Keratinocyte (primary cell): ENCODE measurements around the gene GNAL. TPM values are rescaled to one million over a fixed set of nuclear protein-coding genes. Genes with fewer than 3 reads are reported as not detected.

ENCODE experiments used
- DNase-seq: peaks from one replicate; pipeline ENCODE4 v3.0.0-alpha.2; 2011; ENCODE audit warnings: low read depth, missing footprints, low spot score
- FAIRE-seq: peaks from 2 replicates; lab custom pipeline; 2011; peaks lifted over from hg19 to GRCh38; lab: Jason Lieb, UNC
- H2AFZ ChIP-seq: 2 replicates; pipeline ENCODE4 v1.6.0; 2012; ENCODE audit warnings: low read length, control low read depth, inconsistent platforms; ENCODE audit not compliant: control insufficient read depth
- H3K27ac ChIP-seq: 2 replicates; pipeline ENCODE4 v1.5.1; 2011; ENCODE audit warnings: low read length; ENCODE audit not compliant: control insufficient read depth, insufficient read depth
- H3K27me3 ChIP-seq: 3 replicates; pipeline ENCODE4 v1.6.0; 2011; ENCODE audit warnings: low read length; ENCODE audit not compliant: control insufficient read depth, insufficient read depth; ENCODE audit errors: extremely low read depth
- H3K36me3 ChIP-seq, 2 experiments: 2 replicates in 1 of 2; 3 replicates in 1 of 2; pipeline ENCODE4 v1.5.1; 2011; ENCODE audit warnings: low read length in 2 of 2, mild to moderate bottlenecking in 1 of 2; ENCODE audit not compliant: control insufficient read depth in 2 of 2, insufficient read depth in 2 of 2; ENCODE audit errors: extremely low read depth in 1 of 2
- H3K4me1 ChIP-seq: 3 replicates; pipeline ENCODE4 v1.5.1; 2011; ENCODE audit warnings: low read length; ENCODE audit not compliant: control insufficient read depth, insufficient read depth; ENCODE audit errors: extremely low read depth
- H3K4me2 ChIP-seq: 3 replicates; pipeline ENCODE4 v1.6.0; 2011; ENCODE audit warnings: low read depth, low read length; ENCODE audit not compliant: control insufficient read depth, insufficient read depth; ENCODE audit errors: extremely low read depth
- H3K4me3 ChIP-seq, 3 experiments: fragments of 200-600 bp in 1 of 3; sonication (generic) in 1 of 3; 2 replicates in 2 of 3; 3 replicates in 1 of 3; pipeline ENCODE4 v1.5.1; 2011 to 2016; ENCODE audit warnings: low read length in 3 of 3, mild to moderate bottlenecking in 3 of 3, control low read depth in 2 of 3, inconsistent platforms in 1 of 3, low read depth in 1 of 3, mixed read lengths in 1 of 3, mixed run types in 1 of 3, moderate library complexity in 1 of 3; ENCODE audit not compliant: control insufficient read depth in 2 of 3, insufficient read depth in 2 of 3; ENCODE audit errors: extremely low read depth in 1 of 3
- H3K79me2 ChIP-seq: 2 replicates; pipeline ENCODE4 v1.6.0; 2012; ENCODE audit warnings: low read length; ENCODE audit not compliant: control insufficient read depth, insufficient read depth
- H3K9ac ChIP-seq: 3 replicates; pipeline ENCODE4 v1.6.0; 2011; ENCODE audit warnings: low read length; ENCODE audit not compliant: control insufficient read depth, insufficient read depth; ENCODE audit errors: extremely low read depth
- H3K9me1 ChIP-seq: 3 replicates; pipeline ENCODE4 v1.6.0; 2011; ENCODE audit warnings: low read length; ENCODE audit not compliant: control insufficient read depth, insufficient read depth; ENCODE audit errors: extremely low read depth
- H3K9me3 ChIP-seq: 2 replicates; pipeline ENCODE4 v1.5.1; 2012; ENCODE audit warnings: low read depth, low read length; ENCODE audit not compliant: control insufficient read depth
- H4K20me1 ChIP-seq: 3 replicates; pipeline ENCODE4 v1.6.0; 2011; ENCODE audit warnings: low read length; ENCODE audit not compliant: control insufficient read depth, insufficient read depth; ENCODE audit errors: extremely low read depth
- CTCF ChIP-seq, 3 experiments: IDR thresholded peaks in 1 of 3; conservative IDR thresholded peaks in 1 of 3; optimal IDR thresholded peaks in 1 of 3; 2 replicates in 2 of 3; 3 replicates in 1 of 3; pipeline versions ENCODE3 to v1.5.1; 2011; ENCODE audit warnings: low read length in 3 of 3, mild to moderate bottlenecking in 3 of 3, moderate library complexity in 2 of 3, control low read depth in 1 of 3, inconsistent platforms in 1 of 3; ENCODE audit not compliant: insufficient read depth in 2 of 3; ENCODE audit errors: extremely low read depth in 1 of 3
- EZH2 ChIP-seq: IDR thresholded peaks from one replicate; pipeline ENCODE4 v1.6.1; 2012; ENCODE audit warnings: inconsistent platforms, mild to moderate bottlenecking, low read length, moderate library complexity
- dilution Hi-C: fragments of 300-500 bp; cut with MboI; formaldehyde crosslinking; loops from one replicate; pipeline ENCODE4 v1.7.0; 2020; ENCODE audit warnings: low sequenced_read_pairs; ENCODE audit not compliant: extremely low pct_ligation_motif_present
- polyA plus RNA-seq, 5 experiments: library from polyadenylated mRNA; depleted of rRNA in 3 of 5; stranded (reverse) in 3 of 5; stranded (forward) in 1 of 5; unstranded in 1 of 5; fragments of >200 nt; gene quantifications; 1 replicate in 1 of 5; 2 replicates in 3 of 5; 3 replicates in 1 of 5; pipeline versions ENCODE4 v1.2.1 to v1.2.3, GENCODE V29; 2011 to 2012; ENCODE audit warnings: missing spikeins in 2 of 5, low read depth in 1 of 5, low replicate concordance in 1 of 5

GNAL gene
- polyA plus RNA-seq, 1 donor (not counting 4 experiments of a cell fraction or from before 2014, with no cell fraction given), result 30.0 TPM

- H3K27me3 ChIP-seq, result no peaks in the 10 kb centered on the region
- TF ChIP-seq EZH2, result no peak
- TF ChIP-seq CTCF (optimal IDR thresholded peaks at IDR 0.05 in 1 of 3, IDR thresholded peaks at IDR 0.05 in 1 of 3, conservative IDR thresholded peaks at IDR 0.05 in 1 of 3; ENCODE audit: extremely low read depth in 1 of 3, insufficient read depth in 2 of 3, low read length in 3 of 3), result no peak
- H3K4me3 ChIP-seq, result no peak overlapping the region
- H3K9me3 ChIP-seq, result no peaks in the 10 kb centered on the region
- H3K4me1 ChIP-seq, result peaks cover 3% of the 10 kb centered on the region
- DNase-seq (no peak), FAIRE-seq (no peak)
- H3K4me2 ChIP-seq, result no peak overlapping the region
- dilution Hi-C loops, result no loop called here
- H3K9me1 ChIP-seq, result no peaks in the 10 kb centered on the region
- H3K9ac ChIP-seq, result no peak overlapping the region
- no peaks in the 10 kb centered on the region for H3K36me3 ChIP-seq
- no peak overlapping the region for H3K27ac ChIP-seq
- no peak overlapping the region for H2AFZ ChIP-seq
- no peaks in the 10 kb centered on the region for H3K79me2 ChIP-seq
- H4K20me1 ChIP-seq, result no peaks in the 10 kb centered on the region
Measured at GRCh38 chr18:11792632-11793031, 103.6 kb downstream of the GNAL start.

DNA sequence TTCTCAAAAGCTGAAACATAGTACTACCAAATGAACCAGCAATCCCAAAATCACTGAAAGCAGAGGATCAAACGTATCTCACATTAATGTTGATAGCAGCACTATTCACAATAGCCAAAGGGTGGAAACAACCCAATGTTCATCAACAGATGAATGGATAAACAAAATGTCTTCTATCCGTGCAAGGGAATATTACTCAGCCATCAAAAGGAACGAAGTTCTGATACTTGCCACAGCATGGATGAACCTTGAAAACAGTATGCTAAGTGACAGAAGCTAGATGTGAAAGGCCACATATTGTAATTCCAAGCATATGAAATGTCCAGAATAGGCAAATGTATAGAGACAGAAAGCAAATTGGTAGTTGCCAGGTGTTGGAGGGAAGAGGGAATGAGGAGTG, 105.1 kb downstream of the GNAL start:
- no peaks in the 10 kb centered on the region for H3K9me1 ChIP-seq
- H4K20me1 ChIP-seq, result no peaks in the 10 kb centered on the region
- FAIRE-seq (peak; percentile 13), DNase-seq (no peak)
- no peaks in the 10 kb centered on the region for H3K79me2 ChIP-seq
- no peak overlapping the region for H3K4me3 ChIP-seq
- H3K36me3 ChIP-seq, result no peaks in the 10 kb centered on the region
- H2AFZ ChIP-seq, result no peak overlapping the region
- H3K9me3 ChIP-seq, result no peaks in the 10 kb centered on the region
- H3K9ac ChIP-seq, result no peak overlapping the region
- H3K27me3 ChIP-seq, result no peaks in the 10 kb centered on the region
- dilution Hi-C loops, result no loop called here
- H3K4me1 ChIP-seq, result no peaks in the 10 kb centered on the region
- no peak overlapping the region for H3K4me2 ChIP-seq
- no peak overlapping the region for H3K27ac ChIP-seq
- TF ChIP-seq EZH2 (no peak), CTCF (optimal IDR thresholded peaks at IDR 0.05 in 1 of 3, IDR thresholded peaks at IDR 0.05 in 1 of 3, conservative IDR thresholded peaks at IDR 0.05 in 1 of 3; ENCODE audit: extremely low read depth in 1 of 3, insufficient read depth in 2 of 3, low read length in 3 of 3) (no peak)
